RCC 7860 (cell line): ENCODE measurements around the gene DNAH10.
A peak's percentile ranks its signal among the peaks of the same experiment; 100 is the strongest.

Experiments
- DNase-seq: peaks from one replicate; pipeline ENCODE4 v3.0.0-alpha.2; 2015; ENCODE audit warnings: low spot score
- FAIRE-seq: peaks from 2 replicates; lab custom pipeline; 2012; peaks lifted over from hg19 to GRCh38; lab: Jason Lieb, UNC

Gene DNAH10

DNA sequence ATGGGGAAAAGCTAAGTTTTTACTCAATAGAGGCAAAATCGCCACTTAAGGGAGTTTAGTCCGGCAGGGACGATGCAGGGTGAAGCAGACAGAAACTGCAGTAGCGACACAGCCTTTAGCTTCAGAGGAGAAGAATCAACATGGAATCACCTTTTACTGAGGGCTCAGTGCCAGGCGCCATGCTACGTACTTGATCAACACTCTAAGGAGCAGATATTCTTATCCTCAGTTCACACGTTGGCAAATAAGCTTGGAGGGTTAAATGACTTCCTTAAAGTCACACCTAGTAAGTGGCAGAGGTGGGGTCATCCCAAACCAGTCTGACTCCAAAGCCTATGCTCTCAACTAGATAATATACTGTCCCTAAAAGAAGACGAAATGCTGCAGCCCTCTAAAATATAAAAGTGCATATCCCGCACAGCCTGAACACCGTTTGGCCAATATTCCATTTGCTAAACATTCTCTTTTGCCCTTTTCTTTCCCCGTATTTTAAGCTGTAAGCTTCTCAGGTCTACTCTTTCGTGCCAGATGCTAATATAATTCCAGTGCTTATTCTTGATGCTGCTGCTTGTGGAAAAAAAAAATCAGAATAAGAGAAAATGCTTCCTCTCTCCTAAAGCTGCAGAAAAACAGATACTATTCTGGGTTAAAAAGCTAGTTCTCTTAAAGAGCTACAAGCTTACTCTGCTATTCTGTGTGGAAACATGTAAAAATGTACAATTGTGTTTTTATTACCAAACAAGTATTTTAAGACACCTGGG lies 199.7 kb downstream of the DNAH10 start:
- DNase-seq (no peak), FAIRE-seq (no peak)

- FAIRE-seq, result no peak
- DNase-seq, result no peak
These were observed 200.4 kb downstream of the DNAH10 start for GRCh38 chr12:123962513-123962912.

GRCh38 chr12:123963821-123964220 lies 201.7 kb downstream of the DNAH10 start:
- FAIRE-seq (no peak), DNase-seq (no peak)

GRCh38 chr12:123965382-123965781 lies 203.3 kb downstream of the DNAH10 start:
- FAIRE-seq, result no peak

GRCh38 chr12:123966596-123966995 lies 204.5 kb downstream of the DNAH10 start:
- DNase-seq (peak; percentile 64), FAIRE-seq (peak; percentile 88)

More at GRCh38 chr12:123965382-123965781, 203.3 kb downstream of the DNAH10 start:
- no peak for DNase-seq

DNA sequence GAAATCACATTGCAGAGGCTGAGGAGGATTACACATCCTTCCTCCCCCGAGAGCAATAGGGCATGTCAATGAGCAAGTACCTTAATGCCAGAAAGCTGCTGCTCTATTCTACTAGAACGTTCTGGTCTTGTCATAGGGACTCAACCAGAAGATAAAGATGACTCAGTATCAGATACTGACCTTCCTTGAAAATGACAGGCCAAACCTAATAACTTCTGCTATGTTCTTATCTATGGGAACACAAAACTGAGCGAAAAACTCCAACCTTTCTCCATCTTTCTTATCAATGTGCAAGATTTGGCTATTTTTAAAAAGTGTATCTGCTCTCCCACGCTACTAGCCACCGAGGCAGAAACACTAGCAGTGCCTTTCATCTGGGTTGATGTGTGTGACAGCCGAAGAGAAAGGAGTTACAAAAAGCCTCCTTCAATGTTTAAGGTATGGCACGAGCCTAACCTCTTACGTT lies 205.1 kb downstream of the DNAH10 start:
- FAIRE-seq, result no peak
- peak; percentile 69 for DNase-seq

- no peak for FAIRE-seq
- no peak for DNase-seq
These were observed 209.3 kb downstream of the DNAH10 start for GRCh38 chr12:123971449-123971769.

DNA sequence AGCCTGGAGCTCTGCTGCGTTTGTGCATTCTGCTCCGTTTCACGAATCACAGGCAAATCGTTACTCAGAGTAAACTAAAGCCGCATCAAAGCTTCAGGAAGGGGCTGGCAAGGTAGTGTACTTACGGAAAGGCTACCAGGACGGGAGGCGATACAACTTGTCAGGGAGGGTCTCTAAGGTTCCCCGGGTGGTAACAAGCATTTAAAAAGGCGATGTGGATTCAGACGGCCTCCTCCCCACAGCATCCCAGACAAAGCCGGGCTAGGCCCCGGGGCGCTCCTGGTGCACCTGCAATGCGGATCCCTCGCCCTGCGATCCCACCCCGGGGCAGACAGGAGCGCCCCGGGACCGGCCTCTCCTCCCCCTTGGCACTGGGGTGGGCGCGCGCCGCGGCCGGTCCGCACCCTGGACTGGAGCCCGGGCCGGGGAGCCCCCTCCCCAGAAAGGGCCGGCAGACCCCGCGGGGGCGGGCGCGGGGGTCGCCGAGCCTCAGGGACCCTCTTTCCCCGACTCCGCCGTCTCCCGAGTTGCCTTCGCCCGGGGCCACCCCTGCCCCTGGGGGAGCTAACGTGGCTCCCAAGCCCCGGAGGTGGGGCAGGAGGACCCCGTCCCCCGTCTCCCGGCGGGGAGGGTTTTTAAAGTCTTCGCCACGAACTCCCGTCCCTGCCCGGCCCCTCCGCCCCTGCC lies 209.8 kb downstream of the DNAH10 start:
- no peak for FAIRE-seq
- DNase-seq, result peak; percentile 22

DNA sequence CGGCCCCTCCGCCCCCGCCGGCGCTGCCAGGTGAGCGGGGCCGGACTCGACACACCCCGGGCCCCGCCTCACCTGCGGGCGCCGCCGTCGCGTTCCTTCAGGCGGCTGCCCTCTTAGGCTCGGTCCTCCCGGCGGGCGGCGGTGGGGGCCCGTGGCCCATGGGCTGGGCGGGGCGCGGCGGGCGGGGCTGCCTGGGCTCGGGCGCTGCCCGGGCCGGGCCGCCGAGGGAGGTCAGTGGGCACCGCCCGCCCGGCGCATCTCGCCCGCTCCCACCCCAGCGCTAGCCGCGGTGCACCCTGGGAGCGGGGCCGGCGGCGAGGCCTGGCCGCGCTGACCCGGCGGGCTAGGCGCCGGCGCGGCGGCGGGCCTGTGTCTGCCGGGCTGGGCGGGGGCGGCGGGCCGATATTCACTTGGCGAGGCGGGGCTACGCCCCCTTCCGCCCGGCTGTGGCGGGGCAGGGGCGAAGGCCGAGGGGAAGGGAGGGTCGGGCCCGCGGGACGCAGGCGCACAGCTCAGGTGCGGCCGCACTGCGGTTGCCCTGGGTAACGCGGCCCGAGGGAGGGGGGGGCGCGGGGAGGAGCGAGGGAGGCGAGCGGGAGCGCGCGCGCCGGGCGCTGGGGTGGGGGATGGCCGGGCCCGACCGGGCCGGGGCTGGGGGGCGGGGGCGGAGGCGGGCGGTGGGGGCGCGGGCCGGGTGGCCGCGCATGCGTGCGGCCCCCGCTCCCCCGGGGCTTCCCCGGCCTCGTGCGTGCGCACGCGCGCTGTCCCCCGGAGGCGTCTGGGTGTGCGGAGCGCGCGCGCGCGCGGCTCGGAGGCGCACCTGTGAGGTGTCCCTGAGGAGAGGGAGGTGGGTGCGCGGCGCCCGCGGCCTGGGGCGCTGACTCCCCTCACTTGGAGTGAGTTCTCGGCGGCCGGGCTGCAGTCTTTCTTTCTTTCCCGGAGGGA lies 210.6 kb downstream of the DNAH10 start, which contains the start of the genes CCDC92 and ZNF664:
CCDC92 (minus strand) TSS at position 375 of the 945 bp plus-strand sequence. CDS start 28,526 bp downstream, outside the sequence.
ZNF664 (plus strand) TSS at position 759 of the 945 bp plus-strand sequence. CDS start 38,930 bp downstream, outside the sequence.
- DNase-seq (peak; percentile 79), FAIRE-seq (no peak)

GRCh38 chr12:123973552-123974341 lies 211.6 kb downstream of the DNAH10 start:
- DNase-seq, result no peak
- no peak for FAIRE-seq

DNA sequence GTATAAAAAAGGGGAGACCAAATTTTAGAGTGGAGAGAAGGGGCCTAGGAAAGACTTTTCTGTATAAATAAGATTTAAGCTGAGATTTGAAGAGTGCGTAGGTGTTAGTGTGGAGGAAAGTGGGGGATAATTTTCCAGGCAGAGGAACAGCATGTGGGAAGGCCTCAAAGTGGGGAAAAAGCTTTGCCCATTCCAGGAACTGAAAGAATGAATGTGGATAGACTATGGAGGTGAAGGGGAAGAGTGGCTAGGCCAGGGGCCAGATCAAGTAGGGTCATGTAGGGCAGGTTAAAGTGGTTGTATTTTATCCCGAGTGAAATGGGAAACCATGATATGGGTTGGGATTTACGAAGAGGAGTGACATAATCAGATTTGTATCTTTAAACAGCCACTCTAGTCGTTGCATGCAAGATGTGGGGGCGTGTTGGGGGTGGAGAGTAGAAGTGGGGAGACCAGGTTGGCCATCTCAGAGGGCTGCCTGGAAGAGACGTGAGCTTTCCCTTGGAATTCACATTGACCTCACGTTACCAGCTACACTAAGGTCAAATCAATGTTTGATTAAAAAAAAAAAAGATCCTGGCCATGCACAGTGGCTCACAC lies 214.2 kb downstream of the DNAH10 start:
- FAIRE-seq, result no peak
- DNase-seq, result no peak

GRCh38 chr12:123979566-123979965 lies 217.5 kb downstream of the DNAH10 start:
- DNase-seq, result no peak
- FAIRE-seq, result no peak

DNA sequence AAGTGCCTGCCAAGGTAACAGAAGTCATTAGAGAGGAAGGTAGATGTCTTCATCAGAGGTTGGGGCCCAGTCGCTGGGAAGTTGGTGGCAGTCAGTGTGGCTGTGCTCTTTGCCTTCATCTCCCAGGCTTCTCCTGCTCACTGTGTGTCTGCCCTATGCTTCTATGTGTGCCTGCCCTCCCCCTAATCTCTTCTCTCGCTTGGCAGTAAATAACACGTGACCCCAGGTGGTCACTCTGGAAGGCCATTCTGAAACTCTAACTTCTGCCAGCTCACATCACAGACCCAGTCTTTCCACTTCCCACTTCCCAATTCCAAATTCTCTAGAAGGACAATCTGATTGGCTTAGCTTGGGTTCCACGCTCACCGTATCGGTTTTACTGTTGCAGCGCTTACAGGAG lies 220.2 kb downstream of the DNAH10 start:
- no peak for DNase-seq
- no peak for FAIRE-seq

DNA sequence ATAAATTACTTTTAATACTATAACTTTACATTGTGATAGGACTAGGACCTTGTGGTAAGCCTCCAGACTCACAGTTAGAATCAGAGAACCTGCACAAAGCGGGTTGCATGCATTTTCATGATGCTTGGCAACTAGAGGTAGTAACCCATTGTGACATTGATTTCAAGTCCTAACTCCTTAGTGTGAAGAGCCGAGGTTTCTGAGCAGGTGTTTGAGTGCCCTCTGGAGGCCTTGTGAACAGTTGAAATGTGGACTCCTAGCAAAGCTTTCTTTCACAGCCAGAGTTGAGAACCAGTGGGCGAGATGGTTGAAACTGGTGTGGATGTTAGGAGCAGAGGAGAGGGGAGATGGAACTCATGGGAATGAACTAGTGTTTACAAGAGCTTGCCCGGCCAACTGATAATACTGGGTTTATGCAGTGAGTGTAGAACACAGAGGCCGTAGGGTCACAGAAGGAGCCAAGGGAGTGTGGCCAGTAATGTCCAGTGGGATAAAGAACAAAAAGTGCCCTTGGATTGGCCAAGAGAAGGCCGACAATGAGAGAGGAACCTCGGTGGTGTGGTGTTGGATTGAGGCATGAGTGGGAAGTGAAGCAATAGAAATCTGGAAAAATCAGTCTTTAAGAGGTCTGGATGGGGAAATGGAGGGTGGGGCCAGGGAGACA lies 221.9 kb downstream of the DNAH10 start:
- DNase-seq (peak; percentile 52), FAIRE-seq (no peak)

GRCh38 chr12:123984903-123985302 lies 222.8 kb downstream of the DNAH10 start:
- DNase-seq (no peak), FAIRE-seq (no peak)
